ENCODE results near the gene PHLDB1. TPM values are rescaled to one million over a fixed set of nuclear protein-coding genes. Genes with fewer than 3 reads are reported as not detected.
A peak's percentile ranks its signal among the peaks of the same experiment; 100 is the strongest.

PHLDB1 gene
- polyA plus RNA-seq, 3 donors: 0.17 TPM; not detected in 2

- intact Hi-C loops (cut with micrococcal nuclease): no loop called here
- H3K79me2 ChIP-seq (ENCODE audit: insufficient read depth, low read length): no peaks in the 10 kb centered on the region
- no peak overlapping the region for H3K4me3 Mint-ChIP-seq
- no peaks in the 10 kb centered on the region for H3K36me3 Mint-ChIP-seq
- H3K36me3 ChIP-seq (replicated peaks in 1 of 2; ENCODE audit: control insufficient read depth in 1 of 2, insufficient read depth in 2 of 2, low read length in 2 of 2): no peaks in the 10 kb centered on the region
- no peak overlapping the region for H3K27ac ChIP-seq (ENCODE audit: low read depth in 1 of 2, low read length in 2 of 2)
- no peak for DNase-seq
- no peak overlapping the region for H3K4me2 ChIP-seq (replicated peaks; ENCODE audit: extremely low read depth, low read length, poor library complexity, severe bottlenecking)
- H3K27me3 ChIP-seq (ENCODE audit: control insufficient read depth in 2 of 2, insufficient read depth in 2 of 2, low read length in 2 of 2): peaks cover 0 to 16% of the 10 kb centered on the region in 2 donors
- peaks cover 11 to 19% (median 14%) of the 10 kb centered on the region in 3 donors for H3K27me3 Mint-ChIP-seq (ENCODE audit: low read depth in 3 of 3)
- no peak overlapping the region for H2AFZ ChIP-seq (ENCODE audit: insufficient read depth, low read depth, low read length, poor library complexity, severe bottlenecking)
- 80% methylated on average over 3 of the region's 9 CpGs for WGBS (ENCODE audit: insufficient coverage)
- peaks cover 4 to 8% of the 10 kb centered on the region in 2 donors for H3K4me1 ChIP-seq (ENCODE audit: control insufficient read depth in 1 of 2, insufficient read depth in 2 of 2, low read length in 2 of 2)
- H4K20me1 ChIP-seq (ENCODE audit: insufficient read depth, low read length): no peaks in the 10 kb centered on the region
- H3K9ac ChIP-seq (ENCODE audit: insufficient read depth, low read length, poor library complexity, severe bottlenecking): no peak overlapping the region
- H3K27ac Mint-ChIP-seq: peak overlapping the region in 1 of 7 donors; percentile 59
- H3K9me3 ChIP-seq (replicated peaks in 1 of 2; ENCODE audit: control insufficient read depth in 1 of 2, insufficient read depth in 1 of 2, low read length in 2 of 2): no peaks in the 10 kb centered on the region
- H3K4me3 ChIP-seq (replicated peaks in 1 of 3; ENCODE audit: low read depth in 2 of 3, low read length in 3 of 3): no peak overlapping the region
- TF ChIP-seq CTCF (IDR thresholded peaks at IDR 0.05): no peak
- H3K4me1 Mint-ChIP-seq: no peaks in the 10 kb centered on the region
- peaks cover 0 to 2% (median 0%) of the 10 kb centered on the region in 7 donors for H3K9me3 Mint-ChIP-seq
Measured at GRCh38 chr11:118632577-118633318, 25.3 kb downstream of the PHLDB1 start.

GRCh38 chr11:118633319-118633690 is 25.9 kb downstream of the PHLDB1 start:
- Histone ChIP-seq H3K4me2 (replicated peaks; ENCODE audit: extremely low read depth, low read length, poor library complexity, severe bottlenecking) (no peak overlapping the region), H3K9me3 (replicated peaks in 1 of 2; ENCODE audit: control insufficient read depth in 1 of 2, insufficient read depth in 1 of 2, low read length in 2 of 2) (no peaks in the 10 kb centered on the region), H3K4me3 (replicated peaks in 1 of 3; ENCODE audit: low read depth in 2 of 3, low read length in 3 of 3) (no peak overlapping the region), H4K20me1 (ENCODE audit: insufficient read depth, low read length) (no peaks in the 10 kb centered on the region), H3K9ac (ENCODE audit: insufficient read depth, low read length, poor library complexity, severe bottlenecking) (no peak overlapping the region), H2AFZ (ENCODE audit: insufficient read depth, low read depth, low read length, poor library complexity, severe bottlenecking) (no peak overlapping the region), H3K79me2 (ENCODE audit: insufficient read depth, low read length) (no peaks in the 10 kb centered on the region), H3K36me3 (replicated peaks in 1 of 2; ENCODE audit: control insufficient read depth in 1 of 2, insufficient read depth in 2 of 2, low read length in 2 of 2) (no peaks in the 10 kb centered on the region), H3K4me1 (ENCODE audit: control insufficient read depth in 1 of 2, insufficient read depth in 2 of 2, low read length in 2 of 2) (peaks cover 4 to 8% of the 10 kb centered on the region in 2 donors), H3K27ac (ENCODE audit: low read depth in 1 of 2, low read length in 2 of 2) (no peak overlapping the region), H3K27me3 (ENCODE audit: control insufficient read depth in 2 of 2, insufficient read depth in 2 of 2, low read length in 2 of 2) (peaks cover 0 to 16% of the 10 kb centered on the region in 2 donors)
- no peak for TF ChIP-seq CTCF (IDR thresholded peaks at IDR 0.05)
- no peak for DNase-seq
- H3K36me3 Mint-ChIP-seq: no peaks in the 10 kb centered on the region
- no peaks in the 10 kb centered on the region for H3K4me1 Mint-ChIP-seq
- no CpG with 5 or more reads among the region's 1 CpG for WGBS (ENCODE audit: insufficient coverage)
- no peak overlapping the region for H3K4me3 Mint-ChIP-seq
- peaks cover 11 to 19% (median 14%) of the 10 kb centered on the region in 3 donors for H3K27me3 Mint-ChIP-seq (ENCODE audit: low read depth in 3 of 3)
- intact Hi-C loops (cut with micrococcal nuclease): no loop called here
- H3K27ac Mint-ChIP-seq: no peak overlapping the region
- peaks cover 0 to 2% (median 0%) of the 10 kb centered on the region in 7 donors for H3K9me3 Mint-ChIP-seq

Measured in CD14-positive monocyte (primary cell).